Stimulated activated CD8-positive, alpha-beta memory T cell treated with anti-CD3 and anti-CD28 coated beads, Interleukin-7, amount 100 ng/mL, for 48 hours (primary cell): ENCODE measurements around the gene ARRB2.

Experiments used
- DNase-seq, 2 donors: peaks; one replicate each; pipeline ENCODE4 v3.0.0-alpha.2; 2020; ENCODE audit warnings: low read depth in 1 of 2; ENCODE audit errors: extremely low read depth in 1 of 2

The ARRB2 gene

GRCh38 chr17:4748686-4749085 is 38.3 kb downstream of the ARRB2 start:
- no peak for DNase-seq

- no peak for DNase-seq
Observed at GRCh38 chr17:4750606-4751005, 40.2 kb downstream of the ARRB2 start.

- DNase-seq, result no peak
Observed at GRCh38 chr17:4751932-4752331, 41.5 kb downstream of the ARRB2 start.

GRCh38 chr17:4753392-4753791 is 43.0 kb downstream of the ARRB2 start:
- DNase-seq, result no peak

GRCh38 chr17:4759776-4760236 is 49.4 kb downstream of the ARRB2 start:
- no peak for DNase-seq

- no peak for DNase-seq
Observed at GRCh38 chr17:4764595-4764994, 54.2 kb downstream of the ARRB2 start.

GRCh38 chr17:4766201-4766600 is 55.8 kb downstream of the ARRB2 start:
- no peak for DNase-seq

GRCh38 chr17:4766723-4767122 is 56.3 kb downstream of the ARRB2 start:
- DNase-seq, result no peak

- no peak for DNase-seq
Observed at GRCh38 chr17:4768298-4768697, 57.9 kb downstream of the ARRB2 start.

- no peak for DNase-seq
Observed at GRCh38 chr17:4769628-4770027, 59.2 kb downstream of the ARRB2 start.
